Dedifferentiated amniotic fluid mesenchymal stem cell (primary cell): Measurements from ENCODE around the gene TRMT112.

Source experiments
- DNase-seq: peaks from one replicate; pipeline ENCODE4 v3.0.0-alpha.2; 2016; ENCODE audit errors: extremely low spot score

Gene TRMT112

DNA sequence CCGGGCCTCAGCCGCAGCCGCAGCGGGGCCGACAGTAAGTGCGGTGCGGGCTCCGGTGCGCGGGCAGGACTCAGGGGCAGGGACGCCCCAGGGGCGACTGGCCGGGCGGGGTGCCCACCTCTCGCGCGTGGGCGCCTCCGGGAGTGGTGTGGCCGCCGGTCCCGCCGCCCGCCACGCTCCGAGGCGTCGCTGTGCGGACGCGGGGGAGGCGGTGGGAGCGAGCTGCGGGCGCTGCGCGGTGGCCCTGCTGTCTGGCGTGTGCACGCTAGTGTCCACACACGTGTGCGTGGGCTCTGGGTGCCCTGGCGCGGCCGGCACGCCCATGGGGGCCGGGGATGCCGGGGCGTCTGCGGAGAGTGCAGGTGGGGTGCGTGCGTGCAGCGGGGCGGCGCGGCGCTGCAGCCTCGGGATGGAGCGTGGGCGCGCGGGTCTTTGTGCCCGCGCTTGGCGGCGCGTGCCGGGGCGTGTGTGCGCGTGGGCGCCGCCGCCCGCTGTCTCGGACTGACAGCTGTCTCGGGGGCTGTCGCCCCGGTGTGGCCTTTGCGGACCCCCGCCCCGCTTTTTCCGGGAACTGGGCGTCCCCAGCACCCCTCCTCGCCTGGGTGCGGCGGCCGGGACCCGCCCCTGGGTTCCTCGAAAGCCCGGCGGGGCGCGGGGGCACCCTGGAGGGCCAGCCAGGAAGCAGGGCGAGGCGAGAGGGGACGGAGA lies 25.5 kb downstream of the TRMT112 start:
- DNase-seq = no peak

DNA sequence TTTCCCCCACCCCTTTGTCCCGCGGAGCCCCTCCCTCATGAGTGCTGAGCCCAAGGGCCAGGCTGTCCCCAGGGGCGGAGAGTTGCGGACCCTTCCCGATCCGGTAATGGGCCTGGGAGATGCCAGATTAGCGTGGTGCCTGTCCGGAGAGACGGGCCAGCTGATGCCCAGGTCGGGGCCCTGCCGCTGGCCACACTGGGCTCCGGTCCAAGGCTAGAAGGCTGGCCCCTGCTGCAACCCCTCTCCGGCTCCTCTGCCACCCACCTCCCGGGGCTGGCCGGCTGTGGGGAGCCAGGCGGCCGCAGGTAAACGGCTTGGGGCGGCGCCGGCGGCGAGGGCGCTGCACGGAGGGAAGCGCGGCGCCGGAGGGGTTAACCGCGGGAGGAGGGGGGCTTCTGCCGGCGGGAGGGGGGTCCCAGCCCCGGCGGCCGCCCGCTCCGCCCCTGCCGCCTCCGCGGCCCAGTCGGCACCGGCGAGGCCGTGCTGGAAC lies 26.1 kb downstream of the TRMT112 start, which contains the start of gene KCNK4:
KCNK4 (plus strand) TSS at position 41 of the 490 bp plus-strand sequence. CDS start 1,717 bp downstream, outside the sequence.
- DNase-seq = no peak

DNA sequence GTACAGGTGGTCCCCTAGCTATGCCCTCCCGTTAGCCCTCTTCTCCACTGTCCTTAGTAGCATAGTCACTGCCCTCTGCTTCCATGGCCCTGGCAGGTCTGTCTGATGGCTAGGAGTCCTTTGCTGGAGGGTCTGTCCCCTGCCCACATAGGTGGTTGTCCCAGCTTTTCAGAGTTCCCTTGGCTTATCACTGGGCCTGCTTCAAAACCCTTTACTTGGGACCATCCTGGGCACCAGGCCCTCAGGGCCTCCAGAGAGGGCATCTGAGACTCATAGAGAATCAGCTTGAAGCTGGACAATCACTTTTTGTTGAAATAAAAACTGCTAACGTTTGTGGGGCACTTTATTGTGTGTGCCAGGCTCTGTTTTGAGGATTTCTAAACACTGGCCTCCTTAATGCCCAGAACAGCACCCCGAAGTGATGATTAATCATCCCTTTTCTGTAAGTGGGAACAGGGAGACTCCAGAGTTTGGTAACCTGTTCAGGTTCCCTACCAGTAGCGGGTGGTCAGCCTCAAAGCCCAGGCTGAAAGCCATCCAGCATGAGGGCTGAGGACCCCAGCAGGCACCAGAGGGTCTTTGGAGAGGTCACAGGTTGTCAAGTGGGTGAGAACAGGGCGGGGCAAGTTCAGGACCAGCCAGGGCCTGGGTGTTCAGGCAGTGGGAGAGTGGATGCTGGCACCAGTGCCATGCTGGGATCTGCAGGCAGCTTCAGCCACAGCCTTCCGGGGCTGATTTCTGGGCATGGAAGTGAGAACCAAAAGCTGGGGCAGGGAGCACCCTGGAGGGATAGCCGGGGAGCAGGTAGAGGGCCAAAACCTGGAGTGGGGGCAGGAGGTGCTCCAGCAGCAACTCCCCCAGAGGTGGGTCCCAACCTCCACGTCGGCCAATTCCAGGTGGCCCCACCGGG lies 26.8 kb downstream of the TRMT112 start:
- no peak for DNase-seq

DNA sequence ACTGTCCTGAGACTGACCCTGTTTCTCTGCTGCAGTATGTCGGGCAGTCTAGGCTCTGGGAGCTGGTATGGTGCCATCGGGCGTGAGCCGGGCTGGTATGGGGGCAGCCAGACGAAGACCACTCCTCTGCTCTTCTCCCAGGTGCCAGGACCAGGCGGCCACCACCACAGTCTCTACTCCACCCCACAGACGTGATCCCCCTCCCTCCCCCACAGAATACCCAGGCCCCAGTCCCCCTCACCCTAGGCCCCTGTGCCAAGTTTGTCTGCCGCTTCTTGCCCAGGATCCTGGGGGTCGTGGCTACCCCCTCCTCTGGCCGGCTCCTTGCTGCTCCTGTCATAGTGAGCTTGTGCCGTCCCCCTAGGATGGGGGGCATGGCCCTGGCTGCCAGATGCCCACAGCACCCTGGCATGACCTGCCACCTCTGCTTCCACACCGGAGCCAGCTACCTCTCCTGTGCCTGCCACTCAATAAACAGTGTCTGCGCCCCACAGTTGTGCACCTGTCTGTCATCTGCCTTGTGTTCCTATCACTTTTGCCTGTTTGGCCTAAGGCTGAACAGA lies 28.3 kb downstream of the TRMT112 start:
- no peak for DNase-seq

DNA sequence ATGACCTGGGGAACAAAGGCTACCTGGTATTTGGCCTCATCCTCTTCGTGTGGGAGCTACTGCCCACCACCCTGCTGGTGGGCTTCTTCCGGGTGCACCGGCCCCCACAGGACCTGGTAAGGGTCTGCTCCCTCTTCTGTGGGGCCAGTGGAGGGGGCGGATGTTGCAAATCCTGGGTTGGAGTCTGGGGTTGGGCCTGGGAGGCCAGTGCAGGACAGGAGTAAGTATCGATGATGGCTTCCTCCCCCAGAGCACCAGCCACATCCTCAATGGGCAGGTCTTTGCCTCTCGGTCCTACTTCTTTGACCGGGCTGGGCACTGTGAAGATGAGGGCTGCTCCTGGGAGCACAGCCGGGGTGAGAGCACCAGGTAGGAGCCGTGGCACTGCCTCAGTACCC lies 29.0 kb downstream of the TRMT112 start:
- no peak for DNase-seq

DNA sequence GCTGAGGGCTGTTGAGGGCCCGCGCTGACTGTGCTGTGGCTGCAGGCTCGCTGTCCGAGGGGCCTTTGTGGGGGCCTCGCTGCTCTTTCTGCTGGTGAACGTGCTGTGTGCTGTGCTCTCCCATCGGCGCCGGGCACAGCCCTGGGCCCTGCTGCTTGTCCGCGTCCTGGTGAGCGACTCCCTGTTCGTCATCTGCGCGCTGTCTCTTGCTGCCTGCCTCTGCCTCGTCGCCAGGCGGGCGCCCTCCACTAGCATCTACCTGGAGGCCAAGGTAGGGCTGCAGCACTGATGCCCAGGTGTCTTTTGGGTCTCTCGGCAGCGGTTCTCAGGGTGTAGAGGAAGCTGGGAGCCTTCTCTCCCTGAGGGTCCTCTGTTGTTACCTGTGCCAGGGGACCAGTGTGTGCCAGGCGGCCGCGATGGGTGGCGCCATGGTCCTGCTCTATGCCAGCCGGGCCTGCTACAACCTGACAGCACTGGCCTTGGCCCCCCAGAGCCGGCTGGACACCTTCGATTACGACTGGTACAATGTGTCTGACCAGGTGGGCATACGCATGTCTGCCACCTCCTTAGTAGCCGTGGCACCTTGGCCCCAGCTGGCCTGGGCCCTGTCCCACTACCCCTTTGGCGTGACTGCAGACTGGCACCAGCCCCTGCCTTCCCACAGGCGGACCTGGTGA lies 29.5 kb downstream of the TRMT112 start:
- DNase-seq = no peak

DNA sequence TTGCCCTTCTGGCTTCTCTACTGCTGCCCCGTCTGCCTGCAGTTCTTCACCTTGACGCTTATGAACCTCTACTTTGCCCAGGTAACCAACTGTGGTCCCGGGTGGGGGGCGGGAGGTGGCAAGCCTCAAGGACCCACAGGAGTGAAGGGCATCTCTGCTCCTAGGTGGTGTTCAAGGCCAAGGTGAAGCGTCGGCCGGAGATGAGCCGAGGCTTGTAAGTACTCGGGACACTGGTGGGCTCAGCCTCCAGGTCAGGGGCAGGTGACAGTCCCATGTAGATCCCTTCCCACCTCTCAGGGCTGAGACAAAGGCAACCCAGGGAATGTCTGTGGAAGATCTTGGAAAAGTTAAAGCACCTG lies 30.6 kb downstream of the TRMT112 start:
- no peak for DNase-seq

DNA sequence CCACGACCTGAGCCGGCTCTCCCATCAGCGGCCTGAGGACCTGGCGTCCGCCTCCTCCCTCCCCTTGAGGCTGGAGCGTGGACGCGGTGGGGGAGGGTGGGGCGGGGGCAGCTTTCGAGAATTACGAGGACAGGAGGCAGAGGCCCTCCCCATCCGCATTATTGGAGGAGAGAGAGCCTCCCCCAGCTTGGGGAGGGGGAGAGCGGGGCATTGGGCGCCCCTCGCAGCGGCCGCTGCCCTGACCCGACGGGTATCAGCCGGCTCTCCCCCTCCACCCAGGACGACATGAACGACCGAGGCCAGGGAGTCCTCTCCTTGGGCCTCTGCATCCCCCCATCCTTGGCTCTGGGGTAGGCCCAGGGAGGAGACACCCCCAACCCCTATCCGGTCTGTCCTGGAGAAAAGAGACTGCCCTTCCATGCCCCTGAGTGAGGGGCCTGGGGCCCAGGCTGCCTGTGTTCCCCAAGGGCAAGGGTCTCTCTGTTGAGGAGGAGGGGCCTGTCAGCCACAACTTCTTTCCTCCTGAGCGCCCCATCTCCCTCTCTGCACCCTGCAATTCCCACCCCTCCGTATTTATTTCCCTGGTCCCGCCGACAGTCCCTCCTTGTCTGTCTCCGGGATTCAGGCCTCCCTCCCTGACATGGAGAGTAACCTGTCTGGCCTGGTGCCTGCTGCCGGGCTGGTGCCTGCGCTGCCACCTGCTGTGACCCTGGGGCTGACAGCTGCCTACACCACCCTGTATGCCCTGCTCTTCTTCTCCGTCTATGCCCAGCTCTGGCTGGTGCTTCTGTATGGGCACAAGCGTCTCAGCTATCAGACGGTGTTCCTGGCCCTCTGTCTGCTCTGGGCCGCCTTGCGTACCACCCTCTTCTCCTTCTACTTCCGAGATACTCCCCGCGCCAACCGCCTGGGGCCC lies 31.2 kb downstream of the TRMT112 start:
- DNase-seq = no peak

DNA sequence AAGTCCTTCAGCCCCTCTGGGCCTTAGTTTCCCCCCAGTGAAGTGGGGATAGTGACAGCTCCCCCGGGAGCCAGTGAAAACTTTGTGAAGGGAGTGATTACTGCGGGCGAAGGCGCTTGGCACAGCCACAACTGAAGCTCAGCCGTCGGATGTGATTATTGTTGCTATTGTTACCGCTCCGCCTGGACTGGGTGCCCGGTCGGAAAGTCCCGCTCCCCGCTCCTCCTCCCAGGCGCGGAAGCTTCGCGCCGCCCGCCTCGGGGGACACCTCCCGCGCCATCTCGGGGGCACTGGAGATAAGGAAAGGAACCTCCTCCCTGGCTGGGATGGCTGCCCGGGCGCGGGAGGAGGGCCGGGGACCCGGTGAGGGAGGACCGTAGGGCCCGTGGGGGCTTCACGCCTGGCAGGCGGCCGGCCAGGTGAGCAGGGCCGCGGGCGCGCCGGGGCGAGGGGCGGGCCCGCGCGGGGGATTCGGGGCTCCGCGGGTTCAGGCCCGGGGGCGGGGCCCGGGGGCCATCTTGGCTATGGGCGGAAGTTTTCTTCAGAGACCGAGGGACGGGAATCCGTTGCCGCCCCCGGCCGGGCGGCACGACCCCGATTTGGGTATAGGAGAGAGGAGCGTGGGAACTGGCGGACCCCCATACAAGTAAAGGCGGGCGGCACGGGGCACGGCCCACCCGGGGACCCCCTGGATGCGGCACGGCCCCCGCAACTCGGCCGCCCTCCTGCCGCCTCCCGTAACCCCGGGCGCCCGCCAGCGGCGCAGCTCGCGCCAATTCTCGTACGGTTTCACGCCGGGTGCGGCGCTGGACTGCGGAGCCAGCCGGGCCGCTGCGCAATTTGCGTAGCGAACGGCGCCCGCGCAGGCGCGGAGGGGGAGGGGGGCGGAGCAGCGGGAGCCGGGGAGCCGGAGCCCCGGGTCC lies 32.1 kb downstream of the TRMT112 start, which contains the start of gene GPR137:
GPR137 (plus strand) TSS at position 887 of the 923 bp plus-strand sequence. CDS start 677 bp downstream, outside the sequence.
- peak; percentile 39 for DNase-seq

DNA sequence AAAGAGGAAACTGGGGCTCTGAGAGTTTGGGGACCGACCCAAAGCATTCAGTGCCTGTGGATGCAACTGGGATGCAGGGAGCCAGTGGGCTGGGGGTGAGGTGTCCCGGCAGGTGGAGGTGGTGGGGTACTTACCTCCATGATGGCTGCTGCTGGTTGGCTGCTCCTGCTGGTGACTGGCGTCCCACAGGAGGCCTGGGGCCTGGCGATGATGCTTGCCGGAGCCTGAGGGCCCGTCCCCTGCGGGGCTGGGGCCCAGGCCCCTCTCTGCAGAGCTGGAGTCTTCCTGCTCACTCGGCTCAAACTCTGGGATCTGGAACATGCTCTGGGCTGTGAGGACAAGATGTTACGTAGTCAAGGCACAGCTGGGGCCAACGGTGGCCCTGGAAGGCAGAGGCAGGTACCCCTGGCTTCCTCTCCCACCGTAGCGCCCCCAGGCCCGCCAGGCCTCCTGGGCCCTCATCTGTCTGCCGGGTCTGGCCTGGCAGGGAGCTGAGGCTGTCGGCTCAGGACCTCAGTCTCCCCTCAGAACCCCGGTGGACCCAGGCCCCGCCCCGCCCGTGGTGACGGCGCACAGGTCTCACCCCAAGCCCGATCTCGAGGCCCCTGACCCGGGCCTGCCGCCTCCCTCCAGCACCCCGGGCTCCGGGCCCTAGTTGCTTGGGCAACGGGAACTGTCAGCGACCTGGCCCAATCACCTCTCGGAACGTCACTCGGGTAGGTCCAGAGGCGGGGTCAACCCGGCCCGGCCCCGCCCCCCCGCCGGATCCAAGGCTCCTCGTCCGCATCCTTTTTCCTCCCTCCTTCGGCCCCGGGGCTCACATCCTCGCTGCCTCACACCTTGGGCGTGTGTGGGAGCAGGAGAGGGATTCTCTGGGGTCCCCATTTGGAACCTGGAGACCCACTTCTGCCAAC lies 33.1 kb downstream of the TRMT112 start, which contains the start of gene BAD:
BAD (minus strand) TSS at position 618 of the 914 bp plus-strand sequence; CDS start at position 321, 297 bp downstream.
- DNase-seq = peak; percentile 91

DNA sequence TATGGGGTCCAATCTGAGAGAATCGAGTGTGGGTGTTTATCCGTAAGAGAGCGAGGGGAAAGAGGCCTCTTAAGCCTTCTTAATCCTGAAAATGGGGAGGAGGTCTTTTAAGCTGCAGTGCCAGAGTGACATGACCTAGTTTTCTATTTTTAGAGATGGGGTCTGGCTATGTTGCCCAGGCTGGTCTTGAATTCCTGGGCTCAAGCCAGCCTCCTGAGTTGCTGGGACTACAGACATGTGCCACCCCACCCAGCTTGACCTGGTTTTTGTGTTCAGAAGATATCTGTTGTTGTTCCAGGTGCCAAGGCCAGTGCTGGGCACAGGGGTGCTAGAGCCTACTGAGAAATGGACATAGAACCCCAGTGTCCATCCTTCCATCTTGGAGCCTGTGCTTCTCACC lies 34.3 kb downstream of the TRMT112 start:
- DNase-seq = no peak

DNA sequence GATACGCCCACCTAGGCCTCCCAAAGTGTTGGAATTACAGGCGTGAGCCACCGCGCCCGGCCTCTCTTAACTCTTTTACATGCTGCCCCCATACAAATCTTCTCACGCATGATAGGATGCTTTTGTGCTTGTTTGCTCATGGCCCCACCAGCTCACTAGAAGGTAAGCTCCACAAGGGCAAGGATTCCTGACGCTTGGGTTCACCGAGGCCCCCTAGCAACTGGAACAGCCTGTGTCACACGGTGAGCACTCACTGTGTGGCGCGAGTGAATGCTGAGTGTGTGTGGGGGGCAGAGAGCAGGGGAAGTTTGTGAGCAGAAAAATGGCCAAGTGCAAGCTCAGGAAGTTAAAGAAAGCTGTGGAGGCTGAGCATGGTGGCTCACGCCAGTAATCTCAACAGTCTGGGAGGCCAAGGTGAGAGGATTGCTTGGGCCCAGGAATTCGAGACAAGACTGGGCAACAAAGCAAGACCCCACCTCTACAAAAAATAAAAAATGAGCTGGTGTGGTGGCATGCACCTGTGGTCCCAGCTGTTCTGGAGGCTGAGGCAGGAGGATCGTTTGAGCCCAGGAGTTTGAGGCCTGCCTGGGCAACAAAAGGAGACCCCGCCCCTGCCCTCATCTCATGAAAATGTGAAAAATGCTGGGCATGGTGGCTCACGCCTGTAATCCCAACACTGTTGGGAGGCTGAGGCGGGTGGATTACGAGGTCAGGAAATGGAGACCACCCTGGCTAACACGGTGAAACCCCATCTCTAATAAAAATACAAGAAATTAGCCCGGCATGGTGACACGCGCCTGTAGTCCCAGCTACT lies 35.2 kb downstream of the TRMT112 start:
- DNase-seq = no peak

DNA sequence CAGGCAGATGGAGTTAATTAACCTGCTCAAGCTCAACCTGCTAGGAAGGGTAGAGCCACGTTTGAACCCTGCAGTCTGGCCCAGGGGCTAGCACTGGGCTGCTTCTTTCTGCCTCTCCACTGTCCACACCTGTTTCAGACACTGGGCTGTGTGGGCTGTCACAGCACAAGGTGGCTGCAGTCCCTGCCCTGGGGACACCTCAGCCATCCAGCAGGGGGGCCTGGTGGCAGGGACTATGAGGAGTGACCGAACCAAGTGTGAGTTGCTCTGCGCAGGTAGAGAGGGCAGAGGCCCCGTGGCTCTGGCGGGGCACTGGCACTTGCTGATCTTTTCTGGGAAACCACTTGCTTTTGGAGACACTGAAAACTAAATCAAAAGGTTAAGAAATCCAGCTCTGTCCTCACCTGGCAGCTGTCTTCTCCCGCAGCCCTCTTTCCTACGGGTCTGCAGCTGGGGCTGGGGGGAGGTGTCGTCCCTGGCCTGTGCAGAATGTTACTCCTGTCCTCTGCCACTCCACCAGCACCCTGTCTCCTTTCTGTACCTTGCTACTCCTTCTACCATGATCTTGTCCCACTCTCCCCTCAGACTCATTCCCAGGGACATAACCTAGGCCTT lies 38.7 kb downstream of the TRMT112 start:
- no peak for DNase-seq

DNA sequence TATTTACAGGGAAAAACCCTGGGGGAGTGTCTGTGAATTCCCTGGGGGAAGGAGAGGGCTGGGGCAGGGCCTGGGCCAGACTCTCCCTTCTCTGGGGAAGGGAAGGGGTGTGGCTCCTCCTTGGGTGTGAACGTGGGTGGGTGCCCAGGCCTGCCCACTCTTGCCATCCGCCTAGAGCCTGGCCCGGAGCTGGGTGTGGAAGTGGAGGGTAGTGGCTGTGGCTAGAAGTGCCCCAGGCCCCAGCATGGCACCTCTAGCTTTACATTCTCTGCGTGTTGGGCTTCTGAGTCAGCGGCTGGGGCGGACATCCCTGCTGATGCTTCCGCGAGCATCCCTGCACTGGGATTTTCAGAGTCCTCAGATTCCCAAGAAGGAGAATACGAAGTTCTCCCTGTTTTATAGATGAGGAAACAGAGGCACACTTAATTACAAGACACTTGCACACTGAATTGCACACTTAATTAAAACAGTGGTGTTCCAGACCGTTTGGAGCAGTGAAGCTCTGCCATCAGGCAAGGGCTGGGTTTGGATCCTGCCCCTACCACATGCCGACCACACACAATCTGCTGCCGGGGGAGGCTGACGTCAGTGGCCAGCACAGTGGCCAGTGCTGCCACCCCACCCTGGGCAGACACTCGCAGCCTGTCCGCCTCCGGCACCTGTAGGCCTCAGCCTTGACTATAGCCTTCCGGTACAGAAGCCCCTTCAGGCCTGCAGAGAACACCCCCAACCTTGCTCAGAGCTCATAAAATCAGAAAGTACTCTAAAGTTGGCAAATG lies 40.5 kb downstream of the TRMT112 start:
- no peak for DNase-seq

DNA sequence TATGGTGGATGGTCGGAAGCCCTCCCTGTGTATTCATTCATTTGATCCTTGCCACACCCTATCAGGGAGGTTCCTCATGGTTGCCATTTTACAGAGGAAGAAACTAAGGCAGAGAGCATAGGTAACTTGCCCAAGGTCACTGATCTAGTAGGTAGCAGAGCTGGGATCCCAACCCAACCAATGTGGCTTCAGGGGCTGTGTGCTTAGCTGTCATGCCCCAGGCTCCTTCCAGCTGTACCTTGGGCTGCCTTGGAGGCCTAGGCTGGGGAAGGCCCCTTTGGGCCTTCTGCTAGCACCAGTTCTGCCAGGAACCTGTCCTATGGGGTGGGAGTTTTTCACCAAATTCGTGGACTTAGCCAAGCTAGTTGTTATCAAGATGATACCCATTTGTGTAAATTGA lies 41.5 kb downstream of the TRMT112 start:
- DNase-seq = no peak
